GM18517 (cell line): ENCODE results near the gene PCK1.

Experiments
- ATAC-seq: cut with Tn5 transposase; IDR thresholded peaks from one replicate; pipeline ENCODE4 v1.9.1; 2021; ENCODE audit warnings: mild to moderate bottlenecking, moderate library complexity; ENCODE audit not compliant: unreplicated experiment

PCK1 gene

GRCh38 chr20:57600320-57601210 is 39.7 kb downstream of the PCK1 start:
- no peak for ATAC-seq

DNA sequence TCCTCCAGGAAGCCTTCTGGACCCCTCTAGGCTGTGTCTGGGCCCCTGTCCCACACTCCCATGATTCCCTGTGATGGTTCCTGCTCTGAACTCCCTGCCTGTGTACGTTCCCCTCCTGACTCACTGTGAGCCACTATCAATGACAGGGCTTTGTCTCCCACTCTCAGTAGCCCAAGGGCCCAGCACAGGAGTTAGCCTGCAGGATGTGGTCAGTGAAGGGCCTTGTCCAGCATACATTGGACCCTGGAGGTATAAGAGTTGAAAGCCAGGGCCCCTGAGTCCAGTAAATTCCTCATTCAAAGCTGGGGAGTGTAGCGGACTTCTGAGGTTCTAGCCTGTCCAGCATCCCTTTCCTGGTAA is 40.3 kb downstream of the PCK1 start:
- ATAC-seq = no peak

DNA sequence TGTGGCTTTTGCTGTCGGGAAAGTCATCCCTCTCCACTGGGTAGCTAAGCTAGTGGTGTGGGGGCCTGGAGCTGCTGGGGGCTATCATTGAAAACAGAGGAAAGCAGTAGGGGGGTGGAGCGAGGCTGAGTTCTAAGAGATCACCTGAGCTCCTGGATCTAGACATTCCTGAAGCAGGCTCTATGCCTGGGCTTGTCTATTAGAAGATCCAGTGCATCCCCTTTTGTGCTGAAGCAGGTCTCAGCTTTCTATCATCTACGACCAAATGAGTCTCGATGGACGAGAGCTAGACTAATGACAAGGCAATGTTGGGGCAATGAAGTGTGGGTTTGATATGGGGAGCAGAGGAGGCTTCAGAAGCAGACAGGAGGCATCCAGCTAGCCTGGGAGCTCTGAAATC is 40.8 kb downstream of the PCK1 start:
- ATAC-seq = no peak

DNA sequence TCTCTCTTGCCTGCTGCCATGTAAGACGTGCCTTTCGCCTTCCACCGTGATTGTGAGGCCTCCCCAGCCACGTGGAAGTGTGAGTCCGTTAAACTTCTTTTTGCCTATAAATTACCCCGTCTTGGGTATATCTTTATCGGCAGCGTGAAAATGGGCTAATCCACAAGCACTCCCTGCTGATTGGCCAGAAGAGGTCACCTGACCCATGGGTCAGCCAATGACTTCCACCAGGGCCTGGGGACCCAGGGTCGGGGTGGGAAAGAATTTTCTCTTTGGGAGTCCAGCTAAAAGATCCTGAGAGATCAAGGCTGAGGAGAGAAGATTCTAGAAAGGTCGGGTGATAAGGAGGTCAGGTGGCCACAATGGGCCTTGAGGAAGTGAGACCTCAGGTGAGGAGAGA is 42.2 kb downstream of the PCK1 start:
- no peak for ATAC-seq

- ATAC-seq = no peak
Measured at GRCh38 chr20:57605045-57605444, 44.1 kb downstream of the PCK1 start.

- ATAC-seq = no peak
Measured at GRCh38 chr20:57605878-57606277, 45.0 kb downstream of the PCK1 start.

DNA sequence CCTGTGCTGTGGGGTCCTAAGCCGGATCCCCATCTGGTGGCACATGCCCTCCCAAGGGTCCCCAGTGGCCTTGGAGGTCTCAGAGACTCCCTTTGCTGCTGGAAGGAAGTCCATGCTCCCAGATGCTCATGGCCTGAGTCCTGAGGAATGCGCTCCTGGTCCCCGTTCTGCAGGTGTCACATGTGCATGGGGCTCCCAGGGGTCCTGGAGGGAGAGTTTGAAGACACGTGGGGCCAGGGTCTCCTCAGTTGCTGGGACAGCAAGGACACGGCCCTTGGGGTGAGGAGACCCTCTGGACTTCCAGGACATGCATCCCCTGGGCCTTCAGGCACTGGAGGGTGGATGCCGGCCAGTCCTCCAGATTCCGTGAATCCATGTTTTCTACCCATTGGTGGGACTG is 47.6 kb downstream of the PCK1 start:
- ATAC-seq = no peak

GRCh38 chr20:57609086-57609841 is 48.4 kb downstream of the PCK1 start:
- no peak for ATAC-seq

GRCh38 chr20:57609842-57610167 is 48.9 kb downstream of the PCK1 start:
- no peak for ATAC-seq

DNA sequence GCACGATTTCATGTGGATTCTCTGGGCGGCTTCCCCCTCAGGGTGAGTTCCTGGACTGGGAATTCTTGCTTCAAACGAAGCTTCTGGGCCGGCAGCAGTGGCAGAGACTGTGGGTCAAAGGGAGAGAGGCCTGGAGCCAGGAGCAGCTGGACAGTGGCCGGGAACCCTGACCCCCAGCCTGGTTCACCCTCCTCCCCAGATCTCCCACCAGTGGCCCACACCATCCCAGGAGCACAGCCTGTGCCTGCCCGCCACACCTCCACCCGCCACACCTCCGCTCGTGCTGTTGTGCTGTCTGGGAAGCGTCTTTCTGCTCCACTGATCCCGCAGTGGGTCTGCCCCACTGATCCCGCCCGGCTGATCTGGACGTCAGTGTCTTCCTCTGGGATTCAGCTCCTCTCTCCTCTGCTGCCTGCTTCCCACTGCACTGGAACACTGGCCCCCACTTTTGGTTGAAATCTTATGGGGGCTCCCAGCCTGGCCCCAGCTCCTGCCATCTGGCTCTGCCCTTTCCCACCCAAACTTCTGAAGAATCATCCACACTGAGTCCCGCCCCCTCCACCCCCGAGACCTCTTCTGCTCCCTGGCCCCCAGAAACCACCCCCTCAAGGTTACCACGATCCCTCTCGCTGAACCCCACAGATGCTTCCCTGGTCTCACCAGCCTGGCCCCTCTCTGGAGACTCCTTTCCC is 49.5 kb downstream of the PCK1 start:
- ATAC-seq = no peak

GRCh38 chr20:57611586-57612311 is 50.8 kb downstream of the PCK1 start:
- no peak for ATAC-seq

DNA sequence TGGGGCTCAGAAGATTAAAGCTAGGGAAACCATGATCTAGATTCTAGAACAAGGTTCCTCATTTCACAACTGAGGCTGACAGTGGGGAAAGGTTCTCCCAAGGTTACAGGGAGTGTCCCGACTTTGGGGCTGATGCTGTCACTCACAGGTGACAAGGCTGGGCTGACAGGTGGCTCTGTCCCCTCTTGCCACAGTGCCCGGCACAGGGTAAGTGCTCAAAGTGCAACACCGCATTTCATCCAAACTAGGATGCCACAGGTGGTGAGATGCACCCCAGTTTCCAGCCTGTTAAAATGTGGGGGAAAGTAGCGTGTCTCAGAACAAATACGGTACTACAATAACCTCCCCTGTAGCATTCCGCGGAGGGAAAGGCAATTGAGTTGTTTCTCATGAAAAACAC is 51.5 kb downstream of the PCK1 start:
- ATAC-seq = no peak

- ATAC-seq = no peak
Measured at GRCh38 chr20:57612916-57613315, 52.0 kb downstream of the PCK1 start.

- no peak for ATAC-seq
Measured at GRCh38 chr20:57613481-57613921, 52.6 kb downstream of the PCK1 start.

GRCh38 chr20:57614490-57615444 is 53.9 kb downstream of the PCK1 start:
- ATAC-seq = no peak

- ATAC-seq = no peak
Measured at GRCh38 chr20:57615445-57615811, 54.5 kb downstream of the PCK1 start.

- no peak for ATAC-seq
Measured at GRCh38 chr20:57616143-57616951, 55.4 kb downstream of the PCK1 start.

GRCh38 chr20:57617079-57617795 is 56.3 kb downstream of the PCK1 start:
- ATAC-seq = no peak
